HG03442 (cell line): Measurements from ENCODE around the gene FBXO46.
"Not testable (repeated sequence)": the region's sequence is repeated elsewhere in the genome, so short reads cannot be mapped to it uniquely, and the experiment has no call there.

Source experiments
- ATAC-seq: cut with Tn5 transposase; IDR thresholded peaks from one replicate; pipeline ENCODE4 v1.9.1; 2021; ENCODE audit warnings: mild to moderate bottlenecking, moderate library complexity; ENCODE audit not compliant: unreplicated experiment

FBXO46 gene

GRCh38 chr19:45729800-45730290 is 851 bp downstream of the FBXO46 start:
- ATAC-seq: no peak

- not testable (repeated sequence) for ATAC-seq
Observed at GRCh38 chr19:45728683-45729082, 2.0 kb downstream of the FBXO46 start.

GRCh38 chr19:45720065-45720464 is 10.6 kb downstream of the FBXO46 start:
- ATAC-seq: not testable (repeated sequence)

GRCh38 chr19:45717983-45718650 is 12.6 kb downstream of the FBXO46 start:
- no peak for ATAC-seq

GRCh38 chr19:45717131-45717982 is 13.3 kb downstream of the FBXO46 start:
- ATAC-seq: peak; percentile 93

- no peak for ATAC-seq
Observed at GRCh38 chr19:45716359-45717130, 14.2 kb downstream of the FBXO46 start.

- ATAC-seq: no peak
Observed at GRCh38 chr19:45715139-45715538, 15.6 kb downstream of the FBXO46 start.

- ATAC-seq: no peak
Observed at GRCh38 chr19:45713141-45713540, 17.6 kb downstream of the FBXO46 start.

GRCh38 chr19:45712699-45713067 is 18.0 kb downstream of the FBXO46 start:
- no peak for ATAC-seq

- no peak for ATAC-seq
Observed at GRCh38 chr19:45711851-45712698, 18.6 kb downstream of the FBXO46 start.

GRCh38 chr19:45710356-45711130 is 20.2 kb downstream of the FBXO46 start:
- no peak for ATAC-seq

- ATAC-seq: no peak
Observed at GRCh38 chr19:45705710-45706415, 24.8 kb downstream of the FBXO46 start.

GRCh38 chr19:45705115-45705514 is 25.6 kb downstream of the FBXO46 start:
- no peak for ATAC-seq

- ATAC-seq: no peak
Observed at GRCh38 chr19:45701676-45702075, 29.0 kb downstream of the FBXO46 start.

- no peak for ATAC-seq
Observed at GRCh38 chr19:45693106-45693788, 37.4 kb downstream of the FBXO46 start.

- peak; percentile 77 for ATAC-seq
Observed at GRCh38 chr19:45692187-45693105, 38.2 kb downstream of the FBXO46 start, which contains the start of gene QPCTL. Gene QPCTL, plus strand, starts transcription at chr19:45692666. Its CDS starts 38 bp downstream, at chr19:45692704.

GRCh38 chr19:45691516-45692186 is 39.0 kb downstream of the FBXO46 start, which contains the start of gene SNRPD2:
Gene SNRPD2, minus strand, starts transcription at chr19:45691953. Its CDS starts 65 bp downstream, at chr19:45691888.
- peak; percentile 53 for ATAC-seq
